WTC11 (cell line): ENCODE measurements around the gene GFOD1.

Source experiments
- NR3C1 ChIP-seq: sonication (generic); formaldehyde crosslinking; conservative IDR thresholded peaks from 2 replicates; pipeline ENCODE4 v1.8.1; 2023; ENCODE audit warnings: low read depth, mild to moderate bottlenecking, missing genetic modification reagents
- SP1 ChIP-seq: sonication (generic); formaldehyde crosslinking; conservative IDR thresholded peaks from 2 replicates; pipeline ENCODE4 v1.8.1; 2022; ENCODE audit warnings: missing genetic modification reagents
- TEAD4 ChIP-seq: sonication (generic); formaldehyde crosslinking; IDR thresholded peaks from 2 replicates; pipeline ENCODE4 v1.8.0; 2022; ENCODE audit warnings: mild to moderate bottlenecking, missing genetic modification reagents
- TP53 ChIP-seq: sonication (generic); formaldehyde crosslinking; IDR thresholded peaks from 2 replicates; pipeline ENCODE4 v1.8.1; 2023; ENCODE audit warnings: mild to moderate bottlenecking, missing genetic modification reagents
- ZNF138 ChIP-seq: sonication (generic); formaldehyde crosslinking; conservative IDR thresholded peaks from 2 replicates; pipeline ENCODE4 v1.8.1; 2022; ENCODE audit warnings: mild to moderate bottlenecking, moderate library complexity, missing genetic modification reagents
- TF ChIP-seq, protein P1 (sequence below): sonication (generic); formaldehyde crosslinking; IDR thresholded peaks from 2 replicates; pipeline ENCODE4 v1.8.1; 2022; ENCODE audit warnings: low read depth, mild to moderate bottlenecking, moderate library complexity, missing genetic modification reagents, borderline replicate concordance
- TF ChIP-seq, protein P2 (sequence below): fragments of 200-600 bp; IDR thresholded peaks from 2 replicates; pipeline ENCODE4 v1.8.0; 2022; ENCODE audit warnings: antibody characterized with exemption
- TF ChIP-seq, protein P3 (sequence below): sonication (generic); formaldehyde crosslinking; IDR thresholded peaks from 2 replicates; pipeline ENCODE4 v1.8.1; 2023; ENCODE audit warnings: mild to moderate bottlenecking, moderate library complexity, missing genetic modification reagents
- TF ChIP-seq, protein P4 (sequence below): sonication (generic); formaldehyde crosslinking; conservative IDR thresholded peaks from 2 replicates; pipeline ENCODE4 v1.8.1; 2022; ENCODE audit warnings: mild to moderate bottlenecking, missing genetic modification reagents

DNA sequence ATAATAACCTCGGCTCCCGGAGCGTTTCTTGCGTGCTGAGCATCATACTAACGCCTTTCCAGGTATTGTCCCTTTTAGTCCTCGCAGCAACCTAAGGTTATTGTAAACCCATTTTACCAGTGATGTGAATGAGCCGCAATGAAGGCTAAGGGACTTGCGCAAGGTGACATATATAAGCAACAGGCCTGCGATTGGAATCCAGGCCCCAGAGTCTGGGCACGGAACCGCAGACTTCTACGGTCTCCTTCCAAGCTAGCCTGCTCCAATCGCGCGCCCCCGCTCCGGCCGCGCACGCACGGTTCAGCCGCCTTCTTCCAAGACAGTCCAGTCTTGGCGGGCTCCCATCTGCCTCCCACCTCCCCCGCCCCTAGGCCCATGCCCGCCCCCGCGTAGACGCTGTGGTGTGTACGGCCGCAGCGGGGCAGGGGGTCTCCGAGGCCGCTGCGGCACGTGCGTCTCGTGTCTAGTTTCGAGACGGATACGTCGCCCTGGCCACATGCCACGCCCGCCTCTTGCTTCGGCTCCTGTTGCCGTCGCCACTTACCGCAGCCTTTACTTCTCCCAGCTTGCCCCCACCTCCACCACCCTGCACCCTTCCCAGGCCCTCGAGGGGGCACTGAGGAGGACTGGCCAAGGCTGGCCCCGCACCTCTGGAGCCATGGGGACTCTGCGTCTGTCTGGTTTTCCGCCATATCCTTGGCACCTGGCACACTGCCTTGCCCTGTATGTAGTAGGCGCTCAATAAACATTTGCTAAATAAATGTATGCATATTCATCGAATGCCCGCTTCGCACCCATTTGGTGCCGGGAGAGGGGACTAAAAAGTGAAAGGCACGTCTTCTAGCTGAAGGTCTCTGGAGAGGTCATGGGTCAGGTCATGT, 855 bp upstream of the GFOD1 start:
- TF ChIP-seq TEAD4 (CRISPR knock-in tag) = no peak
- TF ChIP-seq SP1 (CRISPR knock-in tag) = no peak
- TF ChIP-seq, protein P1, sequence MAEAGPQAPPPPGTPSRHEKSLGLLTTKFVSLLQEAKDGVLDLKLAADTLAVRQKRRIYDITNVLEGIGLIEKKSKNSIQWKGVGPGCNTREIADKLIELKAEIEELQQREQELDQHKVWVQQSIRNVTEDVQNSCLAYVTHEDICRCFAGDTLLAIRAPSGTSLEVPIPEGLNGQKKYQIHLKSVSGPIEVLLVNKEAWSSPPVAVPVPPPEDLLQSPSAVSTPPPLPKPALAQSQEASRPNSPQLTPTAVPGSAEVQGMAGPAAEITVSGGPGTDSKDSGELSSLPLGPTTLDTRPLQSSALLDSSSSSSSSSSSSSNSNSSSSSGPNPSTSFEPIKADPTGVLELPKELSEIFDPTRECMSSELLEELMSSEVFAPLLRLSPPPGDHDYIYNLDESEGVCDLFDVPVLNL (CRISPR knock-in tag) = no peak
- TF ChIP-seq, protein P2, sequence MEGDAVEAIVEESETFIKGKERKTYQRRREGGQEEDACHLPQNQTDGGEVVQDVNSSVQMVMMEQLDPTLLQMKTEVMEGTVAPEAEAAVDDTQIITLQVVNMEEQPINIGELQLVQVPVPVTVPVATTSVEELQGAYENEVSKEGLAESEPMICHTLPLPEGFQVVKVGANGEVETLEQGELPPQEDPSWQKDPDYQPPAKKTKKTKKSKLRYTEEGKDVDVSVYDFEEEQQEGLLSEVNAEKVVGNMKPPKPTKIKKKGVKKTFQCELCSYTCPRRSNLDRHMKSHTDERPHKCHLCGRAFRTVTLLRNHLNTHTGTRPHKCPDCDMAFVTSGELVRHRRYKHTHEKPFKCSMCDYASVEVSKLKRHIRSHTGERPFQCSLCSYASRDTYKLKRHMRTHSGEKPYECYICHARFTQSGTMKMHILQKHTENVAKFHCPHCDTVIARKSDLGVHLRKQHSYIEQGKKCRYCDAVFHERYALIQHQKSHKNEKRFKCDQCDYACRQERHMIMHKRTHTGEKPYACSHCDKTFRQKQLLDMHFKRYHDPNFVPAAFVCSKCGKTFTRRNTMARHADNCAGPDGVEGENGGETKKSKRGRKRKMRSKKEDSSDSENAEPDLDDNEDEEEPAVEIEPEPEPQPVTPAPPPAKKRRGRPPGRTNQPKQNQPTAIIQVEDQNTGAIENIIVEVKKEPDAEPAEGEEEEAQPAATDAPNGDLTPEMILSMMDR = no peak
- TF ChIP-seq, protein P3, sequence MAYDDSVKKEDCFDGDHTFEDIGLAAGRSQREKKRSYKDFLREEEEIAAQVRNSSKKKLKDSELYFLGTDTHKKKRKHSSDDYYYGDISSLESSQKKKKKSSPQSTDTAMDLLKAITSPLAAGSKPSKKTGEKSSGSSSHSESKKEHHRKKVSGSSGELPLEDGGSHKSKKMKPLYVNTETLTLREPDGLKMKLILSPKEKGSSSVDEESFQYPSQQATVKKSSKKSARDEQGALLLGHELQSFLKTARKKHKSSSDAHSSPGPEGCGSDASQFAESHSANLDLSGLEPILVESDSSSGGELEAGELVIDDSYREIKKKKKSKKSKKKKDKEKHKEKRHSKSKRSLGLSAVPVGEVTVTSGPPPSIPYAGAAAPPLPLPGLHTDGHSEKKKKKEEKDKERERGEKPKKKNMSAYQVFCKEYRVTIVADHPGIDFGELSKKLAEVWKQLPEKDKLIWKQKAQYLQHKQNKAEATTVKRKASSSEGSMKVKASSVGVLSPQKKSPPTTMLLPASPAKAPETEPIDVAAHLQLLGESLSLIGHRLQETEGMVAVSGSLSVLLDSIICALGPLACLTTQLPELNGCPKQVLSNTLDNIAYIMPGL (CRISPR knock-in tag) = no peak
- TF ChIP-seq NR3C1 = no peak
- no peak for TF ChIP-seq TP53 (CRISPR knock-in tag)
- no peak for TF ChIP-seq ZNF138 (CRISPR knock-in tag)
- TF ChIP-seq, protein P4, sequence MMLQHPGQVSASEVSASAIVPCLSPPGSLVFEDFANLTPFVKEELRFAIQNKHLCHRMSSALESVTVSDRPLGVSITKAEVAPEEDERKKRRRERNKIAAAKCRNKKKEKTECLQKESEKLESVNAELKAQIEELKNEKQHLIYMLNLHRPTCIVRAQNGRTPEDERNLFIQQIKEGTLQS (CRISPR knock-in tag) = no peak
